Measurements from ENCODE around the gene RETREG2. TPM values are rescaled to one million over a fixed set of nuclear protein-coding genes. Genes with fewer than 3 reads are reported as not detected.
A peak's percentile ranks its signal among the peaks of the same experiment; 100 is the strongest.

Gene RETREG2
- total RNA-seq, 1 donor from 2014 or later, result 31.2 TPM

DNA sequence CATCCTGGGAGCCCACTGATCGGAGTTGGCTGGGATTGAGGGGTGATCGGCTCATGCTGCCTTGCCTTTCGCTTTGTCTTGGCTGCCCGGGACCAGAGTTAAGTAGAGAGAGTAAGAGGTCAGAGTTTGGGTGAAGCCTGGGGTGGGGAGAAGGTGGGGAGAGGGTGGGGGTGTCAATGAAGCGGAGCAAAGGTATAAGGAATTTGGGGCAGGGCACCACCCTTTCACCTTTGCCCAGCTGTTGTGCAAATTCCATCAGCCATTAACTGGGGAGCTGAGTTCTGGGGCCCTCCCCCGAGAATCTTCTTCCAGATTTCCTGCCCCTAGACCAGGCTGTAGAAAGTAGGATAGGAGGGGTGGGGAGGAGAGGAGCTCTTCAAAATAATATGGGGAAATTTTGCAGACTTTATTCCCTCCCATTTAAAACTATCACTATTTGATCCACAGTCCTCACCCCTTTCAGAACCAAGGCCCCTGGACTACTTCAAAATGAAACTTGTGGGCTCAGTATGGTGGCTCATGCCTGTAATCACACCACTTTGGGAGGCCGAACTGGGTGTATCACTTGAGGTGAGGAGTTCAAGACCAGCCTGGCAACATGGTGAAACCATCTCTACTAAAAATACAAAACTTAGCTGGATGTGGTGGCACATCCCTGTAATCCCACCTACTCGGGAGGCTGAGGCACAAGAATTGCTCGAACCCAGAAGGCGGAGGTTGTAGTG is 8.0 kb upstream of the RETREG2 start, which contains the start of gene SLC23A3:
Gene SLC23A3, minus strand, starts transcription at position 100 of the 725 bp plus-strand sequence. Its CDS starts 45 bp downstream, at position 55.
- no peak for DNase-seq

DNA sequence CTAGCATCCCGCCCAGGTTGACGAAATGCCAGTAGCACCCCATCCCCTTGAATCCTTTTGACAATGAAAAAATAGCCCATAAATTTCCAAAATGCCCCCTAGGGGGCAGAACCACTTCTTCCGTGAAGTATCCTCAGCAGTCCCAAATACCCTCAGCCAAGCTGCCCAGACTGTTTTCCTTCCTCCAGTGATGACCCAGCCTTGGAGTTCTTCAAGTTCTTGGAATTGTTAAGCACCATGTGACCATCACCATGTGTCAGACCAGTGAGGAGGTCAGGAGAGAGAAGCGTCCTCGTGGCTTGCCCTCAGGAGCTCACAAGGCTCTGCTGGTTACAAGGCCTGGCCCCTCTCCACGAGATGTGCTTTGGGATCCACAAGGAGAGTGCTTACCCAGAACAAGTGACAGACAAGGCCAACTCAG is 6.8 kb upstream of the RETREG2 start:
- no peak for DNase-seq

DNA sequence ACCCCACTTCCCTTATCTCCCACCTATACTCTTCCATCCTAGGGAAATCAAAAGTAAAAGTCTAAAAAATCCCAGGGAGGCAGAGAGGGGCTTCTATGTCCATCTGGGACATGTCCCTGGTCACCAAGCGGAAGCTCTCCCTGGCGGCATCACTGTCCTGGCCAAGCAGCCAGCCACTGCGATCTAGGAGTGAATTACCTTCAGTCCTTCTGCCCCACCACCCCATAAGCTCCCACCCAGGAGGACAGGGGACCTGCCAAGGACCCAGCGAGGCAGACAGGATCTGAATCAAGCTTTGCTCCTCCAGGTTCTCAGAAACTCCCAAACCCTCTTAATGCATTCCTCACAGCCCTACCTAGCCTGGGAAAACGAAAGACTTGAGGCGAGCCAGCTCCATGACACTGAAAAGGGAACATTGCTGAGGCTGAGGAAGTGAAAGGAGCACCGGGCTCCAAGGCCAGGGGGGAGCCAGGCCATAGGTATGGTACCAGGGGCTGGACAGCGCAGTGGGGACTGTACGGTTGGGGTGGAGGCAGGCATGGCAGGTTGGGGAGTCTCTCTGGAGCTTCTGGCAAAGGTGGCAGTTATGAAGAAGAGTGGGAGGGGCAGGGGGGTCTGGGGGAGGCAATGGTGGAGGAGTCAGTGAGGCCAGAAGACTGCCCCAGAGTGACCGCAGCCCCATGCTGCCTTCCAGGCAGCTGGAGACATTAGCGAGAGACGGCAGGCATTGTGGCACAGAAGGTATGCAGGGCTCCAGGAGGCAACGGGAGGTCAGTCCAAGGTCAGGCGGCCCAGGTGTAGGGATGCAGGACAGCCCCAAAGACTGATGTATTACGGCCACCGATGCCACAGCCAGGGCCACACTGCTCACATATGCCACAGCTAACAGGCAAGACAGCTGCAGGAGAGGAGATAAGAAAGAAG is 5.6 kb upstream of the RETREG2 start:
- no peak for DNase-seq

DNA sequence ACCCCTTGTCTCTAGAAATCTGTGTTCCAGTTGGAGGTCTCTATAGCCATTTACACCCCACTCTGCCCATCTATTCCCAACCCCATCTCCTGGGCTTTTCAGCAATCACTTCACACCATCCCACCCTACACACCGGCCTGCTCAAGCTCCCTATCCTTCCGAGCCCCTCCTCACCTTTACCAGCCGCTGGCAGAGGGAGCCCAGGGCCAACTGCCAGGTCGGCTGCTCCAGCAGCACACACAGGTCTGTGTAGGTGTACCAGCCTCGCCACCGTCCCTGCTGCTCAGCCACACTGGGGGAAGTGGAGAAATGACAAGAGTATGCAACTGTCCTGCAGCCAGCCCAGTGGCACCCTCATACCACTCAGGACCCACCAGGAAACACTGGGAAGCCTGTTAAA is 4.9 kb upstream of the RETREG2 start:
- no peak for DNase-seq

DNA sequence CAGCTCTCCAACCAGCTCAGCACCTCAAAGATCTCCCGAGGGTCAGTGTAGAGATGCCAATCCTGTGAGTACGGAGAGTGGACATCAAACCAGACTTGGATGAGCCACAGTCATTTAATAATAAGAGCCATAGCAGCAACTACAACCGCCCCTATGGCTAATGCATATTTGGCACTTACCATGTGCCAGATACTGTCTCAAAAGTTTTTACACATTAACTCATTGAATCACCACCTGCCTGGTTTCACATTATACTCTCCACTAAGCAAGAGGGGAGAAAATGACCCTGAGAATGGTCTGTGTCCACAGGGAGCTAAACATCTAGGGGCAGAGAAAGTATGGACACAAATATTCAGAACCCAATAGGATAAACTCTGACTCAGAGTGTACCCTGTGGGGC is 3.9 kb upstream of the RETREG2 start:
- DNase-seq, result no peak

DNA sequence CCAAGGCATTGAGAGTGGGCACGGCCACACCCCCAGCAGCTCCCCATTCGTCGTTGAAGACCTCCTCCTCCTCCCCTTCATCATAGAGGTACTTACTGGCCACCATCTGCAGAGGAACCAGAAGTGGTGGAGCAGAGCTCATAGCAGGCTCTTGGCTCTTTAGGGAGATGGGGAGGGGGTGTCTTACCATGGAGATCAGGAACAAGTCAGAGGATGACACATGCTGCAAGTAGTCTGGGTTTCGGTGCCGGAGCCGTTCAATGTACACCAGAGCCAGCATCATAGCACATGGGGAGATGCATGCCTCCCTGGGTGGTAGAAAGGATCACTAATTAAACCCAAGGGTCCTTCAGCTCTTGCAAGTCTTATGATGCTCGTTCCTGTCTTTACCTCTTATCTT is 3.3 kb upstream of the RETREG2 start:
- no peak for DNase-seq

DNA sequence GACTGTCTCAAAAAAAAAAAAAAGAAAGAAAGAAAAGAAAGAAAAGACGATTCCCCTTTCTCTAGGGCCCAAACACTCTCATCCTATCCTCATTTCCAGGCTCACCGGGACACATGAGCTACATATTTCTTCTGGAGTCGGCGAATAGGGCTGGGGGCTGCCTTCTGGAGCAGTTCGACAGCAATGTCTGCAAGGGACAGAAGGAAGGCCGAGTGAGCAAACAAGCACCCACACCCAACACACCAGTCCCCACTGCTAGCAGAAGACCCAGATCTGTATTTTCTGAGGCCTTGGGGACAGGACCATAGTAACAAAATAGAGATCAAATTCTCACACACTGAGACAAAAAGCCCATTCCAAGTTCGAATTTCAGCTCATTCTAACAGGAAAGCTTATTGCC is 2.6 kb upstream of the RETREG2 start:
- DNase-seq, result no peak

DNA sequence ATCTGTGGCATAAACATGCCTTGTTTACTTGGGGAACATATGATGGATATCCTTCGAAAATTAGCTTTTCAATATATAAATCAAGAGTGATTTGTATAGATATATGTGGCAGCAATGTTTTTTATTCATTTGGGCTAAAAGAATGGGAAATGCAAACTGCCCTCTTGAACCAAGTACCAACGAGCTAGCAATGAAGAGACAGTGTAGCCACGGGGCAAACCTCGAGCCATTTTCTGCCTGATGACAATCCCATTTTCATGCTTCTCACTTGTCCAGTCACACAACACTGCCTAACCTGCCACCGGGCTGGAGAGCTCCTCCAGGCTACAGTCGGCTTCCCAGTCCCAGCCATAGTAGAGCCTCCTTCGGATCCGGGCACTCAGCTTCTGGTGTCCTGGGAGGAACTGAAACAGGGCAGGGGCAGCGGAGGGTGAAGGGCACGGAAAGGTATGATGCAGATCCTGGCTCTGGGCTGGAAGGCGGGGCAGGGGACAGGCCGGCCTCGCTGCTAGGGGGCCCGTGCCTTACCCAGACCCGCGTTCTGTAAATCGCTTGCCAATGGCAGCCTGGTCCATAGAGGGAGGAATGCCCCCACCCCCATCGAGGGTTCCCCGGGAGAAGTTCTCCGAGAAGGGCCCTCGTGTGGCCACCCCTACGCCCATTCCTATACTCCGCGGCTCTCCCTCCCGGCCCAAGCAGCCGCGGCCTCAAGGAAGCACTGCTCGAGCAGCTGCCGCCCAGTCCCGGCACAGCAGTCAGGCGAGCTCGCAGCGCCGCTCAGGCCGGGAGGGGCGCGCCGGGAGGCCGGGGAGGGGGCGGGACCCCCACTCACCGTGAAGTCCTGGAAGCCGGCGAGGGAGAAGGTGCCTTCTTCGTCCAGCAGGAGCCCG is 1.9 kb upstream of the RETREG2 start:
- no peak for DNase-seq

DNA sequence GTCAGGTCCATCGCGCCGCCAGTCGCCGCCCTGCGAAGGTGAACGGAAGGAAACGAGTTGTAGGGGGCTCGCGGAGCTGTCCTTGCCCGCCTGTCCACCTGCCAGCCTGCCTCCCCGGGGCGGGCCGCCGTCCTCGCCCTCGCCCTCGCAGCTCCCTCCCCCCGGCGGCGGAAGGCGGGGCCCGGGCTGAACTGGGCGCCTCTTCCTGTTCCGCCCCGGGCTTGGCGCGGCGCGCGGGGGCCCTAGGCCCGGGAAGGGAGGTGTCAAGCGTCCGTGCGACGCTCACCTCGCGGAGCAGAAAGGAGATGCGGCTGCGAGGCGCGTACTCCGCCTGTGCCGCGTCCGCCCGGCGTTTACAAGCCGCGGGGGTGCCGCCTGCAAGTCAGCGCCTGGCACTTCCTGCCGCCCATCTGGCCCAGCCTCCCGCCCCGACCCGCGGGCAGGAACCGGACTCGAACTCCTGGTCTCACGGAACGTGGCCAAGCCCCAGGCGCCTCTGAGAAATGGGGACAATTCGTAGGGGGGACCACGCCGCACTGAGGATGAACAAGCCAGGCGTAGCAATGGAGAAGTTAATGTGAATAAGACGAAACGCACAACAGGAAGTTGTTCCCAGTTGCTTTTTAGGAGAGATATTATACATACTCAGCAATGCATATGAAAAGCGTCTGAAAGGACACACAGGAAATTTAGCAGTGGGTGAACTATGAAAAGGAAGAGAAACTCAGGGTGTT is 1.1 kb upstream of the RETREG2 start, which contains the start of gene CNPPD1:
Gene CNPPD1, minus strand, starts transcription at position 108 of the 734 bp plus-strand sequence. Its CDS starts 97 bp downstream, at position 11.
- DNase-seq, result peak; percentile 64

DNA sequence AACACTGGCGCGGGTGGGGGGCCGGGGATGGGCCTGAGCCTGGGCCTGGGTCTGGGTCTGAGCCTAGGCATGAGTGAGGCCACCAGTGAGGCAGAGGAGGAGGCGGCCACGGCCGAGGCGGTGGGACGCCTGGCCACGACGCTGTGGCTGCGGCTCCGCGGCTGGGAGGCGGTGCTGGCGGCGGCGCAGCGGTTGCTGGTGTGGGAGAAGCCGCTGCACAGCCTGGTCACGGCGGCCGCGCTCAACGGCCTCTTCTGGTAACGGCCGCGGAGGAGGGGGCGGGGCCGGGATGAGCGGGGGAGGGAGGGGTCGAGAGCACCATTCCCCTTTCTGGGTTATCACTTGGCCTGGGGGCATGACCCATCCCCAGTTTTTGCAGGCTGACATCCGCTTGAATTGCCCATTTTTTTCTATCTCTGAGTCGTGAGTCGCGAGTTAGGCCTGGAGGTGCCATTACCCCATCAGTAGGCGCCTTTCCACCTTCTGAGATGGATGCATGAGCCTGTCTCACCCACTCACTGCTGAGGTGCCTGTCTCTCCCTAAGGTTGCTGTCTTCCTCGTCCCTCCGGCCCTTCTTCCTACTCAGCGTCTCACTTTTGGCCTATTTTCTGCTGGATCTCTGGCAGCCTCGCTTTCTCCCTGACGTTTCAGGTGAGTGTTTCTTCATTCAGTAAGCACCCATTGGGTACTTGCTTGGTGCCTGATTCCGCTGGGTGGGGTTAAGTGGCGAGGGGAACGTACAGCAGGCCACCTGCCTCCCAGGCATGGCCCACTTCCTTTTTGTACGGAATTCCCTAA is 501 bp downstream of the RETREG2 start:
- DNase-seq, result no peak

DNA sequence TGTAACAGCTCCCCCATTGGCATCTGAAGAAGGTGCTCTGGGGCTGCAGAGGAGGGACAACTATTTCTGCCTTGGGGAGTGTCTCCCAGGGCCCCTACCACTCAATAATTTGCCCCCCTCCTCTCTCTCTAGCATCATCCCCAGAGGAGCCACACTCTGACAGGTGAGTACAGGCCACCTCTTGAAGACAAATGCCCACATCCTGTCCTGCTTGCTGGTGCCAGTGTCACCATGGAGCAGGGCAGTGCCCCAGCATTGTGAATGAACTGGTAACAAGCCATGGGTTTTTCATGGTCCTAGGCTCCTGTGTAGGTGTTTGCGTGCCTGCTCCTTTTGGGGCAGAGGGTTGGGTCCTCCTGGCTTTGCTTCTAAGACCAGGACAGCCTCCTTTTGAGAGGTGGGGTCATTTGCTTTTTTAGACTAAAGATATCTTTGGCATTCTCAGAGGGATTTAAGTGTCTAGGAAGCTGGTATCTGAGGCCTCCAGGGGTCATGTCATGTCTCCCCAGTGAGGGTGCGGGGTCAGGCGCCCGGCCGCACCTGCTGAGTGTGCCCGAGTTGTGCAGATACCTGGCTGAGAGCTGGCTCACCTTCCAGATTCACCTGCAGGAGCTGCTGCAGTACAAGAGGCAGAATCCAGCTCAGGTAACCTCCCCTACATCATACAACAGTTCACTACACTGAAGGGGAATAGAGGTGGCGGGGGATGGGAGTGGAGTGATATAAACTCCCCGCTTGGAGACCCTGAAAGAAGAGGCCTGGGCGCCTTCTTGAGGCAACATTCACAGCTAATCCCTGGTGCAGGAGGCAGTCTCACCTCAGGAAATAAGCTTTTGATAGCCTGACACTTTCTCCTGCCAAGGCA is 1.8 kb downstream of the RETREG2 start:
- no peak for DNase-seq

DNA sequence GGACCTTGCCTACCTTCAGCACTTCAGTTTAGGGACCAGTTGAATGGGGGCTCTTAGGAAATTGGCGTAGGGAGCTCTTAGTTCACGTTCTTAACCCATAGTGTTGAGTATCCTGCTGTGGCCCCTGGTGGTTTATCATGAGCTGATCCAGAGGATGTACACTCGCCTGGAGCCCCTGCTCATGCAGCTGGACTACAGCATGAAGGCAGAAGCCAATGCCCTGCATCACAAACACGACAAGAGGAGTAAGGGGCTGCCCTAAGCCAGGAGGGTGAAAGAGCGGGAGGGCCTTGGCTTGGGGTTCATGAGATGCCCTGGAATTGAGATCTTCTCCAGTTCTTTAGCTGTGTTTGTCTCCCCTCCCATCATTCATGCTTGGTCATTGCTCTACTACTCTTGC is 2.9 kb downstream of the RETREG2 start:
- DNase-seq, result no peak

DNA sequence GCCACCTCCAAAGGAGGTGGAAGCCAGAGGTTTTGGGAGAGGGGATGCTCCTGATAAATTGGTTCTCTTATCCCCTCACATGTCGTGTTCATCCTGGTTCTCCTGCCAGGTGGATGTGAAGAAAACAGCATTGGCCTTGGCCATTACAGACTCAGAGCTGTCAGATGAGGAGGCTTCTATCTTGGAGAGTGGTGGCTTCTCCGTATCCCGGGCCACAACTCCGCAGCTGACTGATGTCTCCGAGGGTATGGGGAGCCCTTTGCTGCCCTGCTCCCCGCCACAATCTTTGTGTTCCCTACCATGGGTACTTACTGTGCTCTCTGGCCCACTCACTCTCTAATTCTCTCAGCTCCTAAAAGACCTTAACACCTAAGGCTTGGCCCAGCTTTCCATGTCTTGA is 3.5 kb downstream of the RETREG2 start:
- no peak for DNase-seq

DNA sequence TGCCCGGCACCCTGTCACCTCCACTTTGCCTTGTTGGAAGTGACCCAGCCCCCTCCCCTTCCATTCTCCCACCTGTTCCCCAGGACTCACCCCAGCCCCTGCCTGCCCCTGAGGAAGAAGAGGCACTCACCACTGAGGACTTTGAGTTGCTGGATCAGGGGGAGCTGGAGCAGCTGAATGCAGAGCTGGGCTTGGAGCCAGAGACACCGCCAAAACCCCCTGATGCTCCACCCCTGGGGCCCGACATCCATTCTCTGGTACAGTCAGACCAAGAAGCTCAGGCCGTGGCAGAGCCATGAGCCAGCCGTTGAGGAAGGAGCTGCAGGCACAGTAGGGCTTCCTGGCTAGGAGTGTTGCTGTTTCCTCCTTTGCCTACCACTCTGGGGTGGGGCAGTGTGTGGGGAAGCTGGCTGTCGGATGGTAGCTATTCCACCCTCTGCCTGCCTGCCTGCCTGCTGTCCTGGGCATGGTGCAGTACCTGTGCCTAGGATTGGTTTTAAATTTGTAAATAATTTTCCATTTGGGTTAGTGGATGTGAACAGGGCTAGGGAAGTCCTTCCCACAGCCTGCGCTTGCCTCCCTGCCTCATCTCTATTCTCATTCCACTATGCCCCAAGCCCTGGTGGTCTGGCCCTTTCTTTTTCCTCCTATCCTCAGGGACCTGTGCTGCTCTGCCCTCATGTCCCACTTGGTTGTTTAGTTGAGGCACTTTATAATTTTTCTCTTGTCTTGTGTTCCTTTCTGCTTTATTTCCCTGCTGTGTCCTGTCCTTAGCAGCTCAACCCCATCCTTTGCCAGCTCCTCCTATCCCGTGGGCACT is 4.5 kb downstream of the RETREG2 start:
- DNase-seq, result no peak

DNA sequence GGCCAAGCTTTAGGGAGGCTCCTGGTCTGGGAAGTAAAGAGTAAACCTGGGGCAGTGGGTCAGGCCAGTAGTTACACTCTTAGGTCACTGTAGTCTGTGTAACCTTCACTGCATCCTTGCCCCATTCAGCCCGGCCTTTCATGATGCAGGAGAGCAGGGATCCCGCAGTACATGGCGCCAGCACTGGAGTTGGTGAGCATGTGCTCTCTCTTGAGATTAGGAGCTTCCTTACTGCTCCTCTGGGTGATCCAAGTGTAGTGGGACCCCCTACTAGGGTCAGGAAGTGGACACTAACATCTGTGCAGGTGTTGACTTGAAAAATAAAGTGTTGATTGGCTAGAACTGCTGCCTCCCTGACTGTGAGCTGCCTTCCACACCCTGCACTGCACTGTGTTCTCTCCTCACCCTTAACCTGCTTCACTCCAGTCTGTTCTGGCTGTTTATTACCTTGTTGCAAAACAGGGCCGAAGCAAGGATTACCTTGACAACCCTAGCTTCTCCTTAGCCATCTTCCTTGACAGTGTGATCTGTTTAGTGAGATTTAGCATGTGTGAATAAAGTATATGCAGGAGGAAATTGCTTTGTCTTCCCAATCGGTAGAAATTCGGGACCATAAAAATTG is 5.2 kb downstream of the RETREG2 start:
- DNase-seq, result no peak

DNA sequence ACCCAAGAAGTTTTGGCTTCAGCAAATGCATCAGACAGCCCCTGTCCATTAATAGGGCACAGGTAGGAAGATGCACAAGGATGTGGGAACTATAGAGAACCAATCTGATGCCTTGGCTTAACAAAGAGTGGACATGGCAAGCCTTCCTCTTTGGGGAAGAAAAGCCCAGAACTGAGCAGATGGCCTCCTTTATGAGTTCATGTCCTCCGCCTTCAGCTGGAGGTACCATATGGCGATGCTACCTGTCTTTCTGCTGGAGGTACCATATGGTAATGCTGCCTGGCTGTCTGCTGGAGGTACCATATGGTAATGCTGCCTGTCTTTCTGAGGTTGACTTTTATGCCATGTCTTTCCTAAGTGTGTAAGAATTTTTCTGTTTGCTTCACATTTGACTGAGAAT is 6.0 kb downstream of the RETREG2 start:
- DNase-seq, result no peak

DNA sequence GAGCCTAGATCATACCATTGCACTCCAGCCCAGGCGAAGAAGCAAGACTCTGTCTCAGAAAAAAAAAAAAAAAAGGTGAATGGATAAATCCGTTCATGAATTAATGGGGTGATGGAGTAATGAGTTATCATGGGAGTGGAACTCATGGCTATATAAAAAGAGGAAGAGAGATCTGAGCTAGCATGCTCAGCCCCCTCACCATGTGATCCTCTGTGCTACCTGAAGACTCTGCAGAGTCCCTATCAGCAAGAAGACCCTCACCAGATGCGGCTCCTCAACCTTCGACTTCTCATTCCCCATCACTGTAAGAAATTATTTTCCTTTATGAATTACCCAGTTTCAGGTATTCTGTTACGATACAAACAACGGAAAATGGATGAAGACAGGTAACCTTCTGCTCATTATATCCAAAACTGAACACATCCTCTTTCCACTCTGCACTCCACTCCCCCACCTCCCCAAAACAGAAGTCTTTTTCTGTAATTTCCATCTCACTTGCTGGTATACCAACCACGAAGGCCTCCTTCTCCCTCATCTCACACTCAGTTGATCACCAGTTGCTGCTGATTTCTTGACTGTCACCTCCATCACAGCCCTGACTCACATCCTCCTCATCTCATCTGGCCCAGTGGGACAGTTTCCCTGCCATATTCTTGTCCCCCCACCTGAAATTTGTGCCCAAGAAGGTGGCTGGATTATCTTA is 8.8 kb downstream of the RETREG2 start:
- no peak for DNase-seq

DNA sequence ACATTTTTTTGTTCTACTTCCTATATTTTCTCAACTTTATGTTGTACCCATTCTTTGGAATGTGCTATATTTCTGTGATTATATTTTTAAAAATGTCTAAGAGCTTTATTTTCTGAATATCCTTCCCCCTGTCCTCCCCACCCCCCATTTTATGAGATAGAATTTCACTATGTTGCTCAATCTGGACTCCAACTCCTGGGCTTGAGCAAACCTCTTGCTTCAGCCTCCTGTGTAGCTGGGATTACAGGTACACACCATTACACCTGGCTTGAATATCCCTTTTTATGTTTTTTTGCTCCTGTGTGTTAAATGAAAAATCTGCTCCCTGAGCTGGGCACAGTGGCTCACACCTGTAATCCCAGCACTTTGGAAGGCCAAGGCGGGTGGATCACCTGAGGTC is 19.3 kb downstream of the RETREG2 start:
- DNase-seq, result no peak
